IPS-18c (cell line): Measurements from ENCODE around the gene IL32.
A peak's percentile ranks its signal among the peaks of the same experiment; 100 is the strongest.
"Not testable (repeated sequence)": the region's sequence is repeated elsewhere in the genome, so short reads cannot be mapped to it uniquely, and the experiment has no call there.

Experiments
- H3K4me3 ChIP-seq: 2 replicates; pipeline ENCODE4 v1.7.0; 2013; ENCODE audit warnings: low read depth, mild to moderate bottlenecking, low read length, moderate library complexity; ENCODE audit not compliant: insufficient read depth
- H3K9me3 ChIP-seq: one replicate; pipeline ENCODE4 v1.6.1; 2013; ENCODE audit warnings: mild to moderate bottlenecking, low read length, moderate library complexity; ENCODE audit not compliant: control insufficient read depth, insufficient read depth

IL32 gene

DNA sequence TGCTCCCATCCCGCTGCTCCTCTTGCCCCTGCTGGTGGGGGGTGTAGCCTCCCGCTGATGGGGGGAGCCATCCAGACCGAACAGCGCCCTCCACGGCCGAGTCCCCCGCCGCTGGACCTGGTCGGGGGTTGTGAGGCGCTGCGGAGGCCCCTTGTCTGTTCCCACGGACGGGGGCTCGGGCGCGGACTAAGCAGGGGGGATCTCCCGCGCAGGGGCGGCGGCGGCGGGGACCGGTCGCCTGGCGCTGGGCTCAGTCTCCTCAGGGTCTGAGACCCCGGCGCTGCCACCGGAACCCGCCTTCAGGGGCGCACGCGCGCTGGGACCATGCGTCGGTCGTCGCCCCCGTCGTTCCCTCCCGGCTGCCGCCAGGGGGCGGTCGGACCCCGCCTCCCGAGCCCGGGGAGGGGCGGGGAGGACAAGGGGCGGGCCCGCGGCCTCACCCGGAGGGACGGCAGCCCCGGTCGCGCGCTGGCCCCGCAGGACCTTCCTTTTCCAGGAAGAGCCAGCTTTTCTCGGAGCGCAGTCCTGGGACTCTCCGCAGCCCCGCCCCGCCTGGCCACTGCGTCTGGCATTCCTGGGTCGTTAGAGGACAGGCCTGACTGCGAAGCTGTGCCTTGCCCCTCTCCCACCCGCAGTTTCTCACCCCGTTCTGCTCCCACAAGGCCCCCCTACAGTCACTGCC, 6.3 kb upstream of the IL32 start:
- no peaks in the 10 kb centered on the region for H3K9me3 ChIP-seq
- peak overlapping the region; percentile 79 for H3K4me3 ChIP-seq

DNA sequence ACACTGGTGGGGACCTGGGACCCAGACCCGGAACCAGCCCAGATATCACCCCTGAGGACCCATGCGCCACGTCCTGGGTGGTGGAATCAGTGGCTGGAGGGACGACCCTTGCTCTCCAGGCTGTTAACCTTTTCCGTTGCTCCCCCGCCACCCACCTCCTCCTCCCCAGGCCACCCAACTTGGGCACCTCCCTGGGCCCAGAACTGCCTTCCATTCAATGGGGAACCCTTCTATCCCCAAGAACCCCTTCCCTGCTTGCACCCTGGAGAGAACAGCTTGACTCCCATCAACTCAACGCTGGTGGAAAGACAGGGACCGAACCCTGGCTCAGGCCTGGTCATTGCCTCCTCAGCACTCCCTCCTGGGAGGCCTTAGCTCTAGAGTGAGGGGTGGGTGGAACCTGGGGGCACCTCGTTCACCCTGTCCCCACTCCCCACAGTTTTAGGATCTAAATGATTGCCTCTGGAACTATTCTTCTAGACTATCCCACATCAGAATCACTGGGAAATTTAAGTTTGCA, 5.7 kb upstream of the IL32 start:
- no peaks in the 10 kb centered on the region for H3K9me3 ChIP-seq

DNA sequence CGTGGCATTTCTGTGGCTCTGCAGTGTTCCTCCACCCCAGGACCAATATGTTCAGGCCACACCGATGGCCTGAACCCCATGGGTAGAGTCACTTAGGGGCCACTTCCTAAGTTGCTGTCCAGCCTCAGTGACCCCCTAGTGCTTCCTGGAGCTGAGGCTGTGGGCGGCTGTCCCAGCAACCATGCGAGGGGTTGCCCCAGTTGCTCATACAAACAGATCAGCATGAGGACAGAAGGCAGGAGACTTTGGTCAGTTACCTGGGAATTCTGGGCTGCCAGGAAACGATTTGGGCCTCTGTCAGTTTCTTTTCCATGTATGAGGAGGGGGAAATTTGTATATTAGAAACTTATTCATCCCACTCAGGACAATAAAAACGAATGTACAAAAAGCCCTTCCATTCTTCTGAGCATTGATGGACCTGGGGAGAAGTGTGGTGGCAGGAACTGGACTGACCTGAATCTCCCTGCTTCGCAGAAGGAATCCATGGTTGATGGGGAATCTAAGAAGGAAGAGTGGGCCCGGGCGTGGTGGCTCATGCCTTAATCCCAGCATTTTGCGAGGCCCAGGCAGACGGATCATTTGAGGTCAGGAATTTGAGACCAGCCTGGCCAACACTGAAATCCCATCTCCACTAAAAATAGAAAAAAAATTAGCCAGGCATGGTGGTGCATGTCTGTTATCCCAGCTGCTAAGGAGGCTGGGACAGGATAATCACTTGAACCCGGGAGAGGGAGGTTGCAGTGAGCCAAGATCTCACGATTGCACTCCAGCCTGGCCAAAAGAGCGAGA, 4.9 kb upstream of the IL32 start:
- Histone ChIP-seq H3K9me3 (no peaks in the 10 kb centered on the region), H3K4me3 (no peak overlapping the region)

More for the DNA sequence above, 5.7 kb upstream of the IL32 start:
- peak overlapping the region; percentile 79; the same call in 1 of the 2 replicates for H3K4me3 ChIP-seq

DNA sequence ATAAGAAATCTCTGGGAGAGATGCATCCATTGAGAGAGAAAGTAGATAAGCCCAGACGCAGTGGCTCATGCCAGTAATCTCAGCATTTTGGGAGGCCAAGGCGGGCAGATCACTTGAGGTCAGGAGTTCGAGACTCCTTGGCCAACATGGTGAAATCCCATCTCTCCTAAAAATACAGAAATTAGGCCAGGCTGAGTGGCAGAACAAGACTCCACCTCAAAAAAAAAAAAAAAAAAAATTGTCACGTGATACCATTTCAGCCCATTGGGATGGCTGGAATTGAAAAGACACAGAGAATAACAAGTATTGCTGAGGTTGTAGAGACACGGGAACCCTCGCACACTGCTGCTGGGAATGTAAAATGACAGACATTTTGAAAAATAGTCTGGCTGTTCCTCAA, 2.9 kb upstream of the IL32 start:
- no peaks in the 10 kb centered on the region for H3K9me3 ChIP-seq
- no peak overlapping the region for H3K4me3 ChIP-seq

DNA sequence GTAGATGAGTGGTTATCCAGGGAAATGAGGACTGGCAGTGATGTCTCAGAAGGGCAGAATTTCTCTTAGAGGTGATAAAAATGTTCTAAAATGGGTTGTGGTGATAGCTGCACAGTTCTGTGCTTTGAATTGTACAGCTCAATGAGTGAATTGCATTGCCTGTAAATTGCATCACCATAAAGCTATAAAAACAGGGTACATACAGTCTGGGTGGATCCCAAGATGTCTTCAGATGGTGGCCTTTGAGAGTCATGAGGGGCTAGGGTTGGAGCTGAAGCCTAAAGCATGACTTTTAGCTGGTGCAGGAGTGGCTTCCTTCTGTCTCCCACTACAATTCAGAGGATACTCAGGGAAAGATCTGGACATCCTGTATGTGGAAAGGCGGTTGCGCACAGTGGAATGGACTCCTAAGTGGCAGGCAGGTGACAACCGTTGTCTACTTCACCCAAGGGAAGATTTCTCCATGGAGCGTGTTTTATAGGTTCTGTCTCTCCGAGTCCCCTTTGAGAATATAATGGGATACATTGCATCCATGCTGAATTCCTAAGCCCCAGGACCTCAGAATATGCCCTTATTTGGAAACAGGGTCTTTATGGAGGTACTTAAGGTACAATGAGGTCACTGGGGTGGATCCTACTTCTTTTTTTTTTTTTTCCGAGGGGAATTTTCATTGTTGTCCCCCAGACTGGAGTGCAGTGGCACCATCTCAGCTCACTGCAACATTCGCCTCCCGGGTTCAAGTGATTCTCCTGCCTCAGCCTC, 1.6 kb upstream of the IL32 start:
- Histone ChIP-seq H3K9me3 (no peaks in the 10 kb centered on the region), H3K4me3 (no peak overlapping the region)

DNA sequence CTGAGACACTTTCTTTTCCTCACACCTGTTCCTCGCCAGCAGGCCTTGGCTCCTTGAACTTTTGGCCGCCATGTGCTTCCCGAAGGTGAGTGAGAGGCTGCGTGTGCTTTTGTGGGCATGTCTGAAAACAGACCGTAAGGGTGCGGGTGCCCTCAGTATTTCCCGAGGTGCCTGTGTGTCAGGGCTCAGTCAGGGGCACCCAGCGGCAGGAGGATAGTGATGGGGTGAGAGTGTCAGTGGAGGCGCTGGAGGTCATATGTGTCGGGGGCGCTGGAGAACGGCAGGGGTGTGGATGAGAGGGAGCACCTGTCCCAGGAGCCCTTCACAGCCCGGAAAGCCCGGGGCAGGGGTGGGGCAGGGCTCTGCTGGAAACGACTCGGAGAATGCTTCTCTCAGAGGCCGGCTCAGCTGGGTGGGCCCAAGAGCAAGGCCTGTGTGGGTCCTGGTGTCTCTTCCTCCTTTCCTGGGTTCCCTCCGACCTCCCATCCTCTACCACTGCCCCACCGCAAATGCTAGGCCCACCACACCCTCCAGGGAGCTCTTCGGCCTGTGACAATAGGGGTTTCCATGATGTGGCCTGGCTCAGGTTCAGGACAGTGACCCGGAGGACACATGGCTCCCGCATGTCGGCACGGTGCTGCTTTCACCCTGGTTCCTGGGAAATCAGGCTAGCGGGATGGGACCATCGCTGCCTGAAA, 451 bp downstream of the IL32 start:
- Histone ChIP-seq H3K4me3 (no peak overlapping the region), H3K9me3 (no peaks in the 10 kb centered on the region)

DNA sequence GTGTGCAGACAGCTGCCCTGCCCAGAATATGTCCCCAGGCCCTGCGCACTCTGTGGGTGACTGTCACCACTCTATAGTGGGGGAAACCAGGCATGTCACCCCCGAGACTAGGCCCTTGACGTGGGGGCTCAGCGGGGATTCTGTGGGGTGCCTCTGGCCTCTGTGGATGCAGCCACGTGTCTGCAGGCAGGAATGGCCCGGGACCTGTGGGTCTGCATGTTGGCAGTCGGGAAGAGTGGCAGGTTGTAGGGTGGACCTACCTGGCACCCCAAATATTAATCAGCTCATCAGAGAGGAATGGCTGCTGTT, 954 bp downstream of the IL32 start:
- no peak overlapping the region for H3K4me3 ChIP-seq
- H3K9me3 ChIP-seq: no peaks in the 10 kb centered on the region

DNA sequence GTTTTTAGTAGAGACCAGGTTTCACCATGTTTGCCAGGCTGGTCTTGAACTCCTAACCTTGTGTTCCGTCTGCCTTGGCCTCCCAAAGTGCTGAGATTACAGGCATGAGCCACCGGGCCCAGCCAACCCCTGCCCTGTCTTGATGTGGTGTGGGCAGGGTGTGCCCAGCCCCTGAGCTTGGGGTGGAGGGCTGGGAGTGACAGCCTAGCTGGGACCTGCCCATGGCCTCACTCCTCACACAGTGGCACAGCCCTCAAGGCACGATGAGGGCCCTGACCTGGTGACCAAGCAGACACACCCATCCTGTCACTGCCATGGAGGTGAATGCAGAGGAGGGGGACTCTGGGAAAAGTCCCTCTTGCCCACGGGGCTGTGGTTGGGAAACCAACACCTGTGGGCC, 3.0 kb downstream of the IL32 start:
- Histone ChIP-seq H3K4me3 (no peak overlapping the region), H3K9me3 (no peaks in the 10 kb centered on the region)

DNA sequence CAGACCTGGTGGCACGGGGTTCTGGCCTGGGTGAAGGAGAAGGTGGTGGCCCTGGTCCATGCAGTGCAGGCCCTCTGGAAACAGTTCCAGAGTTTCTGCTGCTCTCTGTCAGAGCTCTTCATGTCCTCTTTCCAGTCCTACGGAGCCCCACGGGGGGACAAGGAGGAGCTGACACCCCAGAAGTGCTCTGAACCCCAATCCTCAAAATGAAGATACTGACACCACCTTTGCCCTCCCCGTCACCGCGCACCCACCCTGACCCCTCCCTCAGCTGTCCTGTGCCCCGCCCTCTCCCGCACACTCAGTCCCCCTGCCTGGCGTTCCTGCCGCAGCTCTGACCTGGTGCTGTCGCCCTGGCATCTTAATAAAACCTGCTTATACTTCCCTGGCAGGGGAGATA, 3.7 kb downstream of the IL32 start:
- not testable (repeated sequence) for H3K4me3 ChIP-seq, H3K9me3 ChIP-seq

DNA sequence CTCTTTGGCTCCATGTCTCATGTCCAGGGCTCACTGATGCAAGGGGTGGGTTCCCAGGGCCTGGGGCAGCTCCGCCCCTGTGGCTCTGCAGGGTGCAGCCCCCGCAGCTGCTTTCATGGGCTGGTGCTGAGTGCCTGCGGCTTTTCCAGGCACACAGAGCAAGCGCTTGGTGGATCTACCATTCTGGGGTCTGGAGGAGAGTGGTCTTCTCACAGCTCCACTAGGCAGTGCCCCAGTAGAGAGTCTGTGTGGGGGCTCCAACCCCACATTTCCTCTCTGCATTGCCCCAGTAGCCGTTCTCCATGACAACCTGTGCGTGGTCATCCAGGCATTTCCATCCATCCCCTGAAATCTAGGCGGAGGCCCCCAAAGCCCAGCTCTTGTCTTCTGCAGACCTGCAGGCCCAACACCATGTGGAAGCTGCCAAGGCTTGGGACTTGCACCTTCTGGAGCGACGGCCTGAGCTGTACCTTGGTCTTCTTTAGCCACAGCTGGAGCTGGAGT, 5.2 kb downstream of the IL32 start:
- no peaks in the 10 kb centered on the region for H3K9me3 ChIP-seq
- no peak overlapping the region for H3K4me3 ChIP-seq

DNA sequence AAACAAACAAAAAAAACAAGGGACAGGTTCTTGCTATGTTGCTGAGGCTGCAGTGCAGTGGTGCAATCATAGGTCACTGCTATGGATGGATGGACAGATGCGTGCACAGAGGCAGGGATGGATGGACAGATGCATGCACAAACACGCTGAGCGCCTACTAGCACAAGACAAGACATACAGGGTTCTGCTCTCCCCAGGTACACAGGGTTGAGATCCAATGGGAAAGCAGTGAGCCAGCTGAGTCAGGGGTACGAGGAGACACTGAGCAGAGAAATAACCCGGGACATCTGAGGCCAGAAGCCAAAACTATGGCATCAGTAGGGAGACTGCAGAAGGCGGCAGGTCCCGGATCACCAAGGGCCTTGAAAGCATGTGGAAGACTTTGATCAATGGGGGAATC, 6.2 kb downstream of the IL32 start:
- Histone ChIP-seq H3K9me3 (no peaks in the 10 kb centered on the region), H3K4me3 (no peak overlapping the region)

DNA sequence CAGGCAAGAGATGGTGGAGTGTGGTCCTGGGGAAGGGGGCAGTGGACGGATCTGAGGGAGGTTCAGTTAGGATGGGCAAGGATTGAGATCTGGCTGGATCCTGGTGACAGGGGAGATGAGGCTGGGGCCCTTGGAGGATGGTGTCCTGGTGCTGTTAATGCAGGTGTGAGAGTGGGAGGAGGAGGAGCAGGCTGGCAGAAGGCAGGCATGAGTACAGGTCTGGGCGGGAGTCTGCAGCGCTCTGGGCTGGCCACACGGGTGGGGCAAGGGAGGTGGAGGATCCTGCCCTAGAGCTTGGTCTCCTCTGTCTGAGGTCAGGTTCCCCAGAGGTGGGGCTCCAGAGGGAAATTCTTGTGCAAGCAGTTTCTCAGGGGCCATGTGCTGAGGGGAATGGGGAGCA, 6.7 kb downstream of the IL32 start:
- H3K9me3 ChIP-seq, H3K4me3 ChIP-seq: not testable (repeated sequence)

DNA sequence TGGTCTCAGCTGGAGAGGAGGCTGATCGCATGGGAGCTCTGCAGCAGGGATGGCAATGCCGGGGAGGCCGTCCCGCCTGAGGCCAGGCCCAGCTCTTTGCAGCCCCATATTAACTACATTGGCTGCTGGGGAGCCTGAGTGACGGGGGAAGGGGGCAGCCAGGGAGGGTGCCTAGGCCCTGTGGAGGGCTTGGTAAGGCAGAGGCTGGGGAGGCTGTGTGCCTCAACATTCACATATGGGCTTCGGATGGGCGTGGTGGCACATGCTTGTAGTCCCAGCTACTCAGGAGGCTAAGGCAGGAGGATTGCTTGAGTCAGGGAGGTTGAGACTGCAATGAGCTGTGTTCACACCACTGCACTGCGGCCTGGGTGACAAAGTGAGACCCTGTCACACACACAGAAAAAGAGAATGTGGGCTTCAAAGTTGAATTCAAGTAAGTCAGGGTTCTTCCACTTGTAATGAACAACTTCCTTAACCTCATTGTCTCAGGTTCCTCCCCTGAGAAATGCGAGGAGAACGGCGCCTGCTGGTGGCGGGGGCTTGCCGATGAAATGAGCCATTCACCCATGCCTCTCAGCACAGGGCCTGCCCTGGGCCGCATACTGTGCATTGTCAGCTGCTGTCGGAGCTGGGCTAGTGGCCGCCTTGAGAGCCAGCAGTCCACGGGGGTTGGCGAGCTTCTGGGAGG, 7.3 kb downstream of the IL32 start:
- not testable (repeated sequence) for H3K4me3 ChIP-seq, H3K9me3 ChIP-seq

DNA sequence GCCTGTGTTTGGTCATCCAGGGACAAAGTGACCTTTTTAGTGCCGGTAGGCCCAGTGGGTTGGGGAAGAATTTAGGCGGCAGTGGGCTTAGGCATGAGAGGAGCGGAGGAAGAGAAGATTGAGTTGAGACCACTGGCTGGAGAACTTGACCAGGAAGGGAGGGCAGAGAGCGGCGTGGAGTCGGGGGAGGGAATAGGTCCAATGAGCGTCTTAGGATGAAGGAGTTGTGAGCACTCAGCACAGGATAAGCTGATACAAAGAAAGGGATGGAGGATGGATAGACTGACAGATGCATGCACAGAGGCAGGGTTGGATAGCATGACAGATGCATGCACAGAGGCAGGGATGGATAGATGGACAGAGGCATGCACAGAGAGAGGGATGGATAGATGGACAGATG, 8.0 kb downstream of the IL32 start:
- Histone ChIP-seq H3K9me3 (no peaks in the 10 kb centered on the region), H3K4me3 (no peak overlapping the region)

DNA sequence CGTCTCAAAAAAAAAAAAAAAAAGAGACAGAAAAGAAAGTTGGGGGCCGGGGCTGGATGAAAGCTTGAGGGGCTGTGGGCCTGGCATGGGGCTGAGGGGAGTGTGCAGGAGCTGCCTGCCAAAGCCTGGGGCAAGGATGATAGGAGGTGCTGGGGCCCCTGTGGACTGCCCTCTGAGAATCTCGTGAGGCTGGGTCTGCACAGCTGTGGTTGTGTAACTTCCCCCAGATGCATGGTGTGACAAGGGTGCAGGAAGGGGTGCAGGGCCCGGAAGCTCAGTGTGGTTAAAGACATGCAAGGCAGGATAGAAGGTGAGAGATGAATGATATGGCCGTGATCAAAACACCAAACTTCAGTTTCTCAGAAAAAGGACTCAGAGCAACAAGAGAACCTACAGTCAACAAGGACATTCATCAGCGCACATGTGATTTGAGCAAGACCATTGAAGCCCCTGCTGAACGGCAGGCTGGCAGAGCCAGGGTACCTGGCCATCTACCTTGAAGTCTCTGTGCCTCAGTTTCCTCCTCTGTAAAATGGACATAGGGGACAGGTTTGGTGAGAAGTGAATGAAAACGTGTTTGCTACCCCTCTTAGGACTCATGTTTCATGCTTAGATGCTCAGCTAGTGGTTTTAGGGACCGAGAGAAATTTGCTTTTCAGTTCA, 9.6 kb downstream of the IL32 start:
- H3K4me3 ChIP-seq: no peak overlapping the region

DNA sequence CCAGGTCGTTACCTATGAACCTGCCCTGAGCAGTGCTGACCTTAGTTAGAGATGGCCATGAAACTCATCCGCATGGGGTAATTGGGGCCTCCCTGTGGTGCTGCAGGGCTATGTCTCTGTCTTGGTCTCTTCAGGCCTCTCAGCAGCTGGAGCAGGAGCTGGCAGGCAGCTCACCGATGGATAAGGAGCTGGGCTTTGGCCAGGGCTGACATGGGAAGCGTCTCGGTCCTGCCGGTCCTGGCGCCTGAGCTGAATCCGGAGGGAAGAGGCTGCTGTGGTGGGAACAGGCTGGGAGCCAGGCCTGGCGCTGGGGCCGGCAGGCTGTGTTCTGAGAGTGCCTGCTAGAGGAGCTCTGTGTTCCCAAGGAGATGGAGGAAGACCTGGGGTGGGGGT, 10.1 kb downstream of the IL32 start:
- Histone ChIP-seq H3K4me3 (no peak overlapping the region), H3K9me3 (no peaks in the 10 kb centered on the region)

More for the DNA sequence above, 9.6 kb downstream of the IL32 start:
- H3K9me3 ChIP-seq: no peaks in the 10 kb centered on the region
